HG03521 (cell line): ENCODE measurements around the gene HP1BP3.

ENCODE experiments used
- ATAC-seq: cut with Tn5 transposase; IDR thresholded peaks from one replicate; pipeline ENCODE4 v1.9.1; 2021; ENCODE audit warnings: mild to moderate bottlenecking, moderate library complexity; ENCODE audit not compliant: unreplicated experiment

HP1BP3 gene

GRCh38 chr1:20715406-20715805 lies 71.7 kb downstream of the HP1BP3 start:
- no peak for ATAC-seq

GRCh38 chr1:20713440-20713839 lies 73.7 kb downstream of the HP1BP3 start:
- no peak for ATAC-seq

- no peak for ATAC-seq
Measured at GRCh38 chr1:20712215-20712577, 74.9 kb downstream of the HP1BP3 start.

- no peak for ATAC-seq
Measured at GRCh38 chr1:20711285-20712214, 75.6 kb downstream of the HP1BP3 start.

DNA sequence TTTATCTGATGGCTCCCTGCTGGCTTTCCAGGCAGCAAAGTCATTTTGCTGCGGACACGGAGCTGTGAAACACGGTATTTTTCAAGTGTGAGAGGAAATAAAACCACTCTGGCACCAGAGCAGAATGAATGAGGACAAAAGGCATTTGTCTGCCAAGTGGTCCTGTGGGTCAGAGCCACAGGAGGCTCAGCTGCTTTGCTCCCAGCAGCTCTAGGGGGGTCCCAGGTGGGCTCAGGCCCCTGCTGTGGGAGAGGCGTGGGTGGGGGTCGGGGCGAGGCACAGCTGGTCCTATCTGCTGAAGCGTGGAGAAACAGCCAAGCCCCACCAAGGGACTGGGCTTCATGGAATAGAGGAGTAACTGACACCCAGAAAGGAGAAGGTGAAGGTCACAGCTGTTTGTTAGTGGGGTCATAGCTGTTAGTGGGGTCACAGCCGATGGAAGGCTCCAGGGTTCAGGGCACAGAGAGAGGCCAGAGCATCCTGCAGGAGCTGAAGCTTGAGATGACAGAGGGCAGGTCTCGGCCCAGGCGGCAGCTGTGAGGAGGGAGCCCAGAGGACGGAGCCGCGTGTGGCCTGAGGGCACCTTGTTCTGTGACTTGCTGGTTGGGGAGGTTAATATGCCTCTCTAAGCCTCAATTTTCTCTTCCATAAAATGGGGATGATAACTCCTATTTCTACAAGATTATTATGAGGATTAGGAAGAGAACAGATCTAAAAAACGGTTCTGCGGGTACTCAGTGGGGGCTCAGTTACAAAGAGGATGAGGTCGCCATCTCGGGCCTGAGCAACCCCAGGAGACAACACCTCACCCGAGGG lies 76.4 kb downstream of the HP1BP3 start:
- no peak for ATAC-seq

GRCh38 chr1:20709868-20710267 lies 77.2 kb downstream of the HP1BP3 start:
- no peak for ATAC-seq

DNA sequence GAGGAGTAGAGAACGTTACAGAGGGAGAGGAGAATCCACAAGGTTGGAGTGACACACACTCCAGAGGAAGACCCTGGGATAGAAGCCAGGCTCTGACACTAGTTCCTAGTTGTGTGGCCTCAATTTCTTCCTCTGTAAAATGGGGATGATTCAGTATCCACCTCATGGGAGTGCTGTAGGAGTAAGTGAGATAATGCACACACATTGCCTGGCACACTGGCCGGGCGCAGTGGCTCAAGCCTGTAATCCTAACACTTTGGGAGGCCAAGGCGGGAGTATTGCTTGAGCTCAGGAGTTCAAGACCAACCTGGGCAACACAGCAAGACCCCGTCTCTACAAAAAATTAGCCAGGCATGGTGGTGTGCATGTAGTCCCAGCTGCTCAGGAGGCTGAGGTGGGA lies 78.2 kb downstream of the HP1BP3 start:
- ATAC-seq, result no peak

GRCh38 chr1:20708057-20708456 lies 79.0 kb downstream of the HP1BP3 start:
- ATAC-seq, result no peak

- no peak for ATAC-seq
Measured at GRCh38 chr1:20706841-20707240, 80.3 kb downstream of the HP1BP3 start.

- no peak for ATAC-seq
Measured at GRCh38 chr1:20705203-20705755, 81.8 kb downstream of the HP1BP3 start.

DNA sequence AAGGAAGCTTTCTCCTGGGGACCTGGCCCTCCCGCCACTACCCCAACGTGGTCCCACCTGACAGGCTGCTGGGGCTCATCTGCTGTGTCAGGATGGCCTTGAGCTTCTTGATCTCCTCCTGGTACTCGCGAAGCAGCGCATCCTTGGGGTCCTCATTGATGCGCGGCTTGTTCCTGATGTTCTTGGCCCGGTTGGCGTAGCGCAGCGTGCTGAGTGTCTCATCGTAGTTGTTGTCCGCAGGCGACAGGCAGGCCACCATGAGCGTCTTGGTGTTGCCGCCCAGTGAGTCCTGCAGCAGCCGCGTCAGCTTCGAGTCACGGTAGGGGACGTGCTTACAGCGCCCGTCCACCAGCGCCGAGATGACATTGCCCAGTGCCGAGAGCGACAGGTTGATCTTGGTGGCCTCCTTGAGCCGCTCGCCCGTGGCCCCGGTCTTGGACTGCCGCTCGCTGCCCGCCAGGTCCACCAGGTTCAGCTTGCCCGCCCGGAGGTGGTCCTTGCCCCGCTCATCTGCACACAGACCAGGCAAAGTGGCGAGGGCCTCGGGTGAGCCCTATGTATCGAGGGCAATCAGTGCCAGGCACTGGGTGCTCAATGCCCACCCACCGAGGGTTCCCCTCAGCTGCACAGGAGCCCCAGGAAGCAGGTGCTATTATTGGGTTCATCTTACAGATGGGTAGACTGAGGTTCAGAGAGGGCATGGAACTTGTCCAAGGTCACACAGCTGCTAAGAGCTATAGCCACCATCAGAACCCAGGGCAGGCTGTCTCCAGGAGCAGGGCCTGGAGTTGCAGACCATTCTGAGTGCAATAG lies 82.5 kb downstream of the HP1BP3 start:
- ATAC-seq, result no peak

DNA sequence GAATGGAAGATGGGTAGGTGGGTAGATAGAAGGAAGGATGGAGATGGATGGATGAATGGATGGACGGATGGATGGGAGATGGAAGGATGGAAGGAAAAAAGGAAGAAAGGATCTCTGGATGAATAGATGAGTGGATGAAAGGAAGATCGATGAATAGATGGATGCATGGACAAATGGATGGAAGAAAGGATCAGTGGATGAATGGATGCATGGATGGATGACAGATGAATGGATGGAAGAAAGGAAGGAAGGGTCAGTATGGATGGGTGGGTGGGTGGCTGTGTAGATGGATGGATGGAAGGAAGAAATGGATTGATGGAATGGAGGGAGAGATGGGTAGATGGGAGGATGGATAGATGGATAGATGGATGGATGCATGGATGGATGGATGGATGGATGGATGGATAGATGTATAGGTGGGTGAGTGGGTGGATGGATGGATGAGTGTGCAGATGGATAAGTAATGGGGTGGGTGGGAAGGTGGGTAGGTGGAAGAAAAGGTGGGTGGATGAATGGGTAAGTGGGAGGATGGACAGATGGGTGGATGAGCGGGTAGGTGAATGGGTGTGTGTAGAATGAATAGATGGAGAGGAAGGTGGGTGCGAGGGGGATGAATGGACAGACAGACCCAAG lies 83.9 kb downstream of the HP1BP3 start:
- no peak for ATAC-seq

- ATAC-seq, result no peak
Measured at GRCh38 chr1:20702416-20702815, 84.7 kb downstream of the HP1BP3 start.

GRCh38 chr1:20701847-20702246 lies 85.3 kb downstream of the HP1BP3 start:
- no peak for ATAC-seq

- no peak for ATAC-seq
Measured at GRCh38 chr1:20701446-20701845, 85.7 kb downstream of the HP1BP3 start.

GRCh38 chr1:20700636-20701215 lies 86.4 kb downstream of the HP1BP3 start:
- no peak for ATAC-seq

DNA sequence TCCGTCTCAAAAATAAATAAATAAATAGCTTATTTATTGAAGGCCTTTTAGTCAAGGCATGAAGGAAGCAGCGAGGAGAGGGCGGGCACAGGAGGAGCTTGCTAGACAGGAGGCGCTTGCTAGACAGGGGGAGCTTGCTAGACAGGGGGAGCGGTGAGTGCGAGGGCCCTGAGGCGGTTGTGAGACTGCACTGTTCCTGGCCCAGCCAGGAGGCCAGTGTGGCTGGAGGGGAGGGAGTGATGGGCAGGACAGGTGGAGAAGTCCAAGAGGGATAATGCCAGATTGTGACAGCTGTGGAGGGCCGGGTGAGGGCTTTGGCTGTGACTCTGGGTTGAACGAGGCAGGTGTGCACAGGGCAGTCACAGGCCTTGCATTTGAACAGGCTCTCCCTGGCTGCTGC lies 87.5 kb downstream of the HP1BP3 start:
- ATAC-seq, result no peak

- ATAC-seq, result no peak
Measured at GRCh38 chr1:20698195-20698910, 88.8 kb downstream of the HP1BP3 start.

DNA sequence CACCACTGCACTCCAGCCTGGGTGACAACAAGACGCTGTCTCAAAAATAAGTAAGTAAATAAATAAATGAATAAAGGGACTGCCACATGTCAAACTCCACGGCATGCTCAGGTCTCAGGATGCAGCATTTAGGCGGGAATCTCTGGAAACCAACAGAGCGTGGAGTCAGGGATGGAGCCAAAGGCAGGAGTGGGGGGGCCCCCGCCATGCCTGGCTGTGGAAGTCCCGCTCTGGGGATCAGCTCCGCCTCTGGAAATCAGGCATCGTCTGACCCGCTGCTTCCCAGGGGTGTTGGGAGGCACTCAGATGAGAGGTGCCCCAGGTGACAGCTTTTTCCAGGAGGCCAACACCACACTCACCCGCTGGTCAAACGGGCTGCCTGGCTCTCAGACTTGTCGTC lies 89.5 kb downstream of the HP1BP3 start:
- no peak for ATAC-seq
